H1 (cell line): Measurements from ENCODE around the gene FKBP5. TPM values are rescaled to one million over a fixed set of nuclear protein-coding genes. Genes with fewer than 3 reads are reported as not detected.

ENCODE experiments used
- CTCF ChIA-PET: fragments of 300-600 bp; sonication (Branson Sonifier 250); formaldehyde crosslinking; loops from one replicate; lab custom pipeline; 2021; ENCODE audit not compliant: partially characterized antibody; lab: Charles Lee
- POLR2A ChIA-PET: fragments of 300-600 bp; sonication (Branson Sonifier 250); formaldehyde crosslinking; loops from one replicate; lab custom pipeline; 2021; ENCODE audit warnings: inconsistent platforms; ENCODE audit not compliant: partially characterized antibody; lab: Charles Lee
- DNase-seq, 2 experiments: peaks; one replicate each; pipeline versions ENCODE4 v3.0.0 to v3.0.0-alpha.2; 2010 to 2022; ENCODE audit warnings: low spot score in 2 of 2, low read depth in 1 of 2, mixed read lengths in 1 of 2
- FAIRE-seq: peaks from 2 replicates; lab custom pipeline; 2011; peaks lifted over from hg19 to GRCh38; lab: Jason Lieb, UNC
- H2AFZ ChIP-seq: 2 replicates; pipeline ENCODE4 v1.8.1; 2012; ENCODE audit warnings: low read length, inconsistent platforms
- H2AK5ac ChIP-seq: 2 replicates; pipeline ENCODE4 v1.6.1; 2013; ENCODE audit warnings: low read depth, low read length
- H2BK120ac ChIP-seq: replicated peaks from 2 replicates; pipeline ENCODE3; 2013; ENCODE audit warnings: low read depth, low read length, inconsistent platforms
- H2BK12ac ChIP-seq: 2 replicates; pipeline ENCODE4 v1.6.1; 2013; ENCODE audit warnings: low read depth, low read length
- H2BK15ac ChIP-seq: 2 replicates; pipeline ENCODE4 v1.6.1; 2013; ENCODE audit warnings: low read length
- H2BK20ac ChIP-seq: 2 replicates; pipeline ENCODE4 v1.6.1; 2013; ENCODE audit warnings: low read length
- H2BK5ac ChIP-seq: 2 replicates; pipeline ENCODE4 v1.6.1; 2013; ENCODE audit warnings: low read depth, low read length
- H3K14ac ChIP-seq: 2 replicates; pipeline ENCODE4 v1.6.1; 2013; ENCODE audit warnings: inconsistent platforms; ENCODE audit not compliant: insufficient read length
- H3K18ac ChIP-seq: 2 replicates; pipeline ENCODE4 v1.6.1; 2013; ENCODE audit warnings: low read length; ENCODE audit errors: extremely low read depth
- H3K23ac ChIP-seq: 2 replicates; pipeline ENCODE4 v1.6.1; 2013; ENCODE audit warnings: inconsistent platforms; ENCODE audit not compliant: insufficient read length
- H3K23me2 ChIP-seq: 2 replicates; pipeline ENCODE4 v1.6.1; 2013; ENCODE audit warnings: low read depth, low read length
- H3K27ac ChIP-seq: 2 replicates; pipeline ENCODE4 v1.6.1; 2011; ENCODE audit warnings: low read depth, low read length, inconsistent platforms
- H3K27me3 ChIP-seq, 4 experiments: replicated peaks in 1 of 4; 1 replicate in 1 of 4; 2 replicates in 3 of 4; pipeline versions ENCODE4 v1.6.1 to v1.8.1; 2011 to 2013; ENCODE audit warnings: low read length in 3 of 4, mild to moderate bottlenecking in 3 of 4, inconsistent platforms in 2 of 4, mixed read lengths in 2 of 4, moderate library complexity in 1 of 4; ENCODE audit not compliant: control insufficient read depth in 3 of 4, insufficient read depth in 3 of 4; ENCODE audit errors: extremely low read depth in 1 of 4
- H3K36me3 ChIP-seq, 4 experiments: 2 replicates each; pipeline versions ENCODE4 v1.6.1 to v1.8.1; 2011 to 2013; ENCODE audit warnings: mild to moderate bottlenecking in 4 of 4, low read length in 3 of 4, moderate library complexity in 2 of 4, control low read depth in 1 of 4, inconsistent platforms in 1 of 4; ENCODE audit not compliant: insufficient read depth in 4 of 4, control insufficient read depth in 2 of 4
- H3K4ac ChIP-seq: replicated peaks from 2 replicates; pipeline ENCODE3; 2013; ENCODE audit warnings: low read length, low read depth, mixed read lengths, inconsistent platforms; ENCODE audit not compliant: insufficient read length
- H3K4me1 ChIP-seq, 4 experiments: replicated peaks in 1 of 4; 1 replicate in 1 of 4; 2 replicates in 3 of 4; pipeline versions ENCODE4 v1.6.1 to v1.8.1; 2011 to 2013; ENCODE audit warnings: low read length in 3 of 4, inconsistent platforms in 2 of 4, mixed read lengths in 1 of 4; ENCODE audit not compliant: insufficient read depth in 4 of 4, control insufficient read depth in 3 of 4
- H3K4me2 ChIP-seq, 2 experiments: 2 replicates each; pipeline versions ENCODE4 v1.6.1 to v1.8.1; 2011 to 2013; ENCODE audit warnings: low read depth in 2 of 2, low read length in 2 of 2, control low read depth in 1 of 2, inconsistent platforms in 1 of 2, mild to moderate bottlenecking in 1 of 2; ENCODE audit not compliant: insufficient read depth in 1 of 2
- H3K4me3 ChIP-seq, 4 experiments: fragments of 200-600, 300-600 bp in 1 of 4; sonication (generic), shearing (Covaris generic), sonication (Bioruptor Twin) in 1 of 4; 2 replicates each; pipeline versions ENCODE4 v1.5.1 to v1.8.1; 2011 to 2016; ENCODE audit warnings: low read length in 4 of 4, low read depth in 3 of 4, control low read depth in 2 of 4, inconsistent platforms in 2 of 4, mild to moderate bottlenecking in 2 of 4, mixed read lengths in 1 of 4, moderate library complexity in 1 of 4; ENCODE audit not compliant: insufficient read depth in 2 of 4; ENCODE audit errors: extremely low read depth in 1 of 4
- H3K56ac ChIP-seq: replicated peaks from 2 replicates; pipeline ENCODE3; 2013; ENCODE audit warnings: low read depth, mild to moderate bottlenecking, mixed read lengths, low read length, inconsistent platforms; ENCODE audit not compliant: insufficient read length
- H3K79me1 ChIP-seq: 2 replicates; pipeline ENCODE4 v1.6.1; 2013; ENCODE audit warnings: low read depth, low read length, control low read depth
- H3K79me2 ChIP-seq, 2 experiments: 2 replicates each; pipeline versions ENCODE4 v1.6.1 to v1.8.1; 2012 to 2013; ENCODE audit warnings: low read length in 2 of 2, mild to moderate bottlenecking in 2 of 2, inconsistent platforms in 1 of 2; ENCODE audit not compliant: insufficient read depth in 2 of 2, control insufficient read depth in 1 of 2
- H3K9ac ChIP-seq, 4 experiments: replicated peaks in 1 of 4; 1 replicate in 1 of 4; 2 replicates in 3 of 4; pipeline versions ENCODE4 v1.6.1 to v1.8.1; 2011 to 2013; ENCODE audit warnings: low read depth in 3 of 4, low read length in 3 of 4, control low read depth in 2 of 4, mild to moderate bottlenecking in 2 of 4, moderate library complexity in 2 of 4, inconsistent platforms in 1 of 4; ENCODE audit errors: extremely low read depth in 1 of 4
- H3K9me3 ChIP-seq, 2 experiments: 2 replicates each; pipeline versions ENCODE4 v1.6.1 to v1.8.1; 2012 to 2013; ENCODE audit warnings: mild to moderate bottlenecking in 2 of 2, moderate library complexity in 2 of 2, control low read depth in 1 of 2, inconsistent platforms in 1 of 2, low read depth in 1 of 2, low read length in 1 of 2, mixed read lengths in 1 of 2; ENCODE audit not compliant: insufficient read depth in 2 of 2
- H4K20me1 ChIP-seq, 2 experiments: replicated peaks in 1 of 2; 2 replicates each; pipeline versions ENCODE3 to v1.8.1; 2011 to 2013; ENCODE audit warnings: inconsistent platforms in 2 of 2, low read length in 2 of 2, mild to moderate bottlenecking in 1 of 2; ENCODE audit not compliant: insufficient read depth in 2 of 2, control insufficient read depth in 1 of 2
- H4K5ac ChIP-seq: 2 replicates; pipeline ENCODE4 v1.6.1; 2013; ENCODE audit warnings: low read length, low read depth, mixed read lengths, inconsistent platforms; ENCODE audit not compliant: insufficient read length
- H4K8ac ChIP-seq: 2 replicates; pipeline ENCODE4 v1.8.0; 2013; ENCODE audit warnings: mild to moderate bottlenecking, moderate library complexity, low read length, inconsistent platforms; ENCODE audit not compliant: insufficient read depth; ENCODE audit errors: extremely low read depth
- H4K91ac ChIP-seq: replicated peaks from 2 replicates; pipeline ENCODE3; 2013; ENCODE audit warnings: low read length, mixed read lengths, inconsistent platforms; ENCODE audit not compliant: insufficient read length
- BRCA1 ChIP-seq: IDR thresholded peaks from 2 replicates; pipeline ENCODE4 v1.6.1; 2012; ENCODE audit warnings: low read depth, low read length, improper control_type of control experiment
- KDM5A ChIP-seq: fragments of 200-600 bp; IDR thresholded peaks from 2 replicates; pipeline ENCODE4 v1.7.1; 2012; ENCODE audit warnings: mild to moderate bottlenecking, low read length, inconsistent platforms, mixed read lengths
- SP1 ChIP-seq: IDR thresholded peaks from 2 replicates; pipeline ENCODE4 v1.6.1; 2011; ENCODE audit warnings: low read depth, low read length
- polyA plus RNA-seq, 7 experiments: library from polyadenylated mRNA; depleted of rRNA in 3 of 7; stranded (reverse) in 5 of 7; unstranded in 2 of 7; fragments of >200 nt in 5 of 7; fragments of 200-250 nt in 2 of 7; gene quantifications; 1 replicate in 5 of 7; 2 replicates in 1 of 7; 4 replicates in 1 of 7; pipeline versions ENCODE4 v1.2.1 to v1.2.3, GENCODE V29; 2011 to 2013; ENCODE audit warnings: missing spikeins in 2 of 7, mixed read lengths in 2 of 7
- total RNA-seq: library from RNA; stranded (reverse); fragmentation: NEBNext Ultra II Directional; extraction: Animal tissue kit (Norgen Biotek cat#: 25700); gene quantifications from 2 replicates; pipeline ENCODE4 v1.2.1, GENCODE V29; 2021
- TF ChIP-seq, protein P1 (sequence below): IDR thresholded peaks from 2 replicates; pipeline ENCODE4 v1.6.1; 2011; ENCODE audit warnings: low read length, improper control_type of control experiment

FKBP5 gene
- total and polyA plus RNA-seq, 2 of the 8 experiments (the other 6 are each of a cell fraction or from before 2014, with no cell fraction given) = 14.3 to 40.4 TPM

DNA sequence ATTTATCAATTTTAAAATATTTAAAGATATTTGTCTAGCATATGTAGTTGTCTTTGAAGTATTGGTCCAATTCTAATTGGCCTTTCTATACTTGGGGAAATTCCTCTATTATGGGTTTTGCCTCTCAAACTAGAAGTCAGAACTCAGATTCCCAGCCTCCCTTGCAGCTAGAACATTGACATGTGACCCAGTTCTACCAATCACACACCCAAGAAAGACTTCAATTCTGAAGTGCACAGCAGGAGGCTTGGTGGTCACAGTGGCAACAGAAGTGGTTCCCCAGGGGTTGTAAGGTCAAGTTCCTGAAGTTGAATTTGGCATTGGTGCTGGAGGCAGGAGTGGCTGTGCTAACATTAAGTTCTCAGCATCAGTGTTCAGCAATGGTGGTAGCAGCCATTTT lies 14.8 kb upstream of the FKBP5 start:
- no peaks in the 10 kb centered on the region for H4K20me1 ChIP-seq
- ChIA-PET CTCF (interaction anchor here (1.1 to 1.3 kb wide), 2 partner anchors 9 to 12 kb away, joined by 3 read pairs; no protein-coding TSS in a partner anchor), POLR2A (no interaction called here)
- H4K91ac ChIP-seq = no peak overlapping the region
- H3K36me3 ChIP-seq = no peaks in the 10 kb centered on the region
- H3K4me1 ChIP-seq = no peaks in the 10 kb centered on the region
- no peaks in the 10 kb centered on the region for H3K27me3 ChIP-seq
- no peaks in the 10 kb centered on the region for H3K79me1 ChIP-seq
- no peak for DNase-seq
- no peak for FAIRE-seq
- H3K56ac ChIP-seq = no peak overlapping the region
- no peak overlapping the region for H3K23ac ChIP-seq
- no peaks in the 10 kb centered on the region for H3K23me2 ChIP-seq
- H2BK20ac ChIP-seq = no peak overlapping the region
- H4K8ac ChIP-seq = no peak overlapping the region
- no peak overlapping the region for H2BK15ac ChIP-seq
- H3K14ac ChIP-seq = no peak overlapping the region
- H3K79me2 ChIP-seq = no peaks in the 10 kb centered on the region
- no peak overlapping the region for H3K4me2 ChIP-seq
- H3K4me3 ChIP-seq = no peak overlapping the region
- peak overlapping the region; percentile 87; the same call in 1 of the 2 replicates for H2AFZ ChIP-seq
- TF ChIP-seq, protein P1, sequence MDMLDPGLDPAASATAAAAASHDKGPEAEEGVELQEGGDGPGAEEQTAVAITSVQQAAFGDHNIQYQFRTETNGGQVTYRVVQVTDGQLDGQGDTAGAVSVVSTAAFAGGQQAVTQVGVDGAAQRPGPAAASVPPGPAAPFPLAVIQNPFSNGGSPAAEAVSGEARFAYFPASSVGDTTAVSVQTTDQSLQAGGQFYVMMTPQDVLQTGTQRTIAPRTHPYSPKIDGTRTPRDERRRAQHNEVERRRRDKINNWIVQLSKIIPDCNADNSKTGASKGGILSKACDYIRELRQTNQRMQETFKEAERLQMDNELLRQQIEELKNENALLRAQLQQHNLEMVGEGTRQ = peak; percentile 59
- TF ChIP-seq SP1 (no peak), BRCA1 (no peak), KDM5A (no peak)
- H3K9ac ChIP-seq = no peak overlapping the region
- H2BK5ac ChIP-seq = no peak overlapping the region
- no peak overlapping the region for H2AK5ac ChIP-seq
- no peak overlapping the region for H3K27ac ChIP-seq
- no peak overlapping the region for H4K5ac ChIP-seq
- H3K9me3 ChIP-seq = peaks cover 3 to 4% of the 10 kb centered on the region in 2 experiments; a peak in 2 of 4 replicates
- H2BK120ac ChIP-seq = no peak overlapping the region
- H3K4ac ChIP-seq = no peak overlapping the region
- no peak overlapping the region for H2BK12ac ChIP-seq
- H3K18ac ChIP-seq = no peak overlapping the region
